Measurements from ENCODE around the gene RPRD2.
"Not testable (repeated sequence)": the region's sequence is repeated elsewhere in the genome, so short reads cannot be mapped to it uniquely, and the experiment has no call there.

The RPRD2 gene

DNA sequence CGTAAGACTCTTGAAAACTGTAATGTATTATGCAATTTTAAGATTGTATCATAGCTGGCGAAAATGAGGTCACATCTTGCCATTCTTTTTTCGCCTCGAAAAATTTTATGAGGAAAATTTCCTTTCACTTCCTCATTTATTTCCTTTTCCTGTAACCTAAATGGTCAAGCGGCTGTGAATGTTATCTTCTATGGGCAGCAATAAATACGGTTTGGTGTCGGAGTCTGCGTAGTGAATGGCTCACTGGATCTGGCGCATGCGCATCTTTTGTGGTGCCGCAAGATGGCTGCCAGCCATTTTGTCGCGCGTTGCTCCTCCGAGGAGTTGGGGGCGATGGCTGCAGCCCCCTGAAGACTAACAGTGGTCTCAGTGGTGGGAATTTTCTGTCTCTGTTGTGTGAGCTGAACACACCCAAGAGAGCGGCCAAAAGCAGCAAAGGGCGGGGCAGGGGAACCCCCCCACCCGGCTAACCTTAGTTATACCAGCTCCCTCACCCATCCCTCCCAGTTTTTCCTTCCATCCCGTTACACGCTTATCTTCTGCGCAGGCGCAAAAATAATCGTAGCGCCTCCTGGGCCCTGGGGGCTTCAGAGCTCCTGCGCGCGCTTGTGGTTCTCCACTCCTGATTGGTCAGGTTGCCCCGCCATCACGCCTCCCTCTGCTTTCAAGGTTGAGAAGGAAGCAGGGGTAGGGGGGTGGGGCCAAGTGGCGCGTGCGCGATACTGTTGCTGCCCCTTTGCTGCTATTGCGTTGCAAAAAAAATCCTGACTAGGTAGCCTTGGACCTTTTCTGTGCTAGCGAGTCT is at the start of gene RPRD2:
Gene RPRD2, plus strand, starts transcription at position 722 of the 805 bp plus-strand sequence. CDS start 568 bp downstream, outside the sequence.
- in situ Hi-C loops (cut with MboI; ENCODE audit: low sequenced_read_pairs): no loop called here

DNA sequence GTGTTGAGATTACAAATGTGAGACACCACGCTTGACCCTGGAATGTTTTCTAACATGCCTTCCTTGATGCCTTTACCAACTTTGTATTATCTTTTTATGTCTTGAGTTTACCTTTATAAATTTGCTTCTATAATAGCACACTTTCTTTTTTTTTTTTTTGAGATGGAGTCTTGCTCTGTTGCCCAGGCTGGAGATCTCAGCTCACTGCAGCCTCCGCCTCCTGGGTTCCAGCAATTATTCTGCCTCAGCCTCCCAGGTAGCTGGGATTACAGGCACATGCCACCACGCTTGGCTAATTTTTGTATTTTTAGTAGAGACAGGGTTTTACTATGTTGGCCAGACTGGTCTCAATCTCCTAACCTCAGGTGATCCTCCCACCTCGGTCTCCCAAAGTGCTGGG is 49.3 kb upstream of the RPRD2 start:
- in situ Hi-C loops (cut with MboI; ENCODE audit: low sequenced_read_pairs): not testable (repeated sequence)

DNA sequence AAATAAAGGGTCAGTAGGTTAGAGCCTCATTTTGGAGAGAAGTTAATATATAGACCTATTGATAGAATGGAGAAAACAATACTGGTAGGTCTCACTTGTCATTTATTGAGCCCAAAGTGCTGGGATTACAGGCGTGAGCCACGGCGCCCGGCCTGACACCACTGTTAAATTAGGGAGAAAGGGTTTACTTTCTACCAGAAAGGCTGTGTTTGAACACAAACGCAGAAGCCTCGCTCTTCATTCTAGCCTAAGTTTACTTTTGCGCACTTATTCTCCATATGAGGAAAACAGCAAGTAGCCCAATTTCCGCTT is 43.3 kb upstream of the RPRD2 start:
- in situ Hi-C loops (cut with MboI; ENCODE audit: low sequenced_read_pairs): no loop called here

DNA sequence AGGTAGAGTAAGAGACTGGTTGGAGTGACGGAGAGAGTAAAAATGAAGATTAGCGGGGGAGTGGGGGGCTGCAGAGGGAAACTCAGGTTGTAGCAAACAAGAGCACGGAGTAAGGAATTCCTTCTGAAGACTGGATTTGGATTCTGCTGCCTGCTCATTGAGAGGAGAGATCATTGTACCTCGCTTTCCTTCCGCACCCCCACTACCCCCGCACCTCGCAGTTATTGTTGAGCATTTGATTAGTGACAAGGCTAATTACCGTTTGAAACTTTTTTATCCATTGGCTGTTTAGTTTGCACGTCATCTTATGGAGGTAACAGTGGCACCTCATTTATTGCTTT is 42.2 kb upstream of the RPRD2 start:
- in situ Hi-C loops (cut with MboI; ENCODE audit: low sequenced_read_pairs): no loop called here

DNA sequence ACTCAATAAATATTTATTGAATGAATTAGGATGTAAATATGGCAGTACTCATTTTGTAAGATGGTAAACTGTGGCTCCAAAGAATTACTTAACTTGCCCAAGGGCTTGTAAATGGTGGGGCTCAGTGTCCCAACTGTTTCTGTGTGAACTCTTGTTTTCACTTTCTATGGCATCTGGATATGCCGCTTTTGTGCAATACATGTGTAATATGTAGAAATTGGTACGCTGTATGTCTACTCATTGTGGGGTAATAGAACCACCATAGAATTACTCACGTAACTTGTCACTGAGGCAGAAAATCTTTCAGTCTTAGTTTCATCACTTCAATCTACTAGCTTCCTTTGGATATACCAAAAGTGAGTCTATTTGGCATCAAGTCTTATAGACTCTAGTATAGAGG is 41.6 kb upstream of the RPRD2 start:
- in situ Hi-C loops (cut with MboI; ENCODE audit: low sequenced_read_pairs): no loop called here

DNA sequence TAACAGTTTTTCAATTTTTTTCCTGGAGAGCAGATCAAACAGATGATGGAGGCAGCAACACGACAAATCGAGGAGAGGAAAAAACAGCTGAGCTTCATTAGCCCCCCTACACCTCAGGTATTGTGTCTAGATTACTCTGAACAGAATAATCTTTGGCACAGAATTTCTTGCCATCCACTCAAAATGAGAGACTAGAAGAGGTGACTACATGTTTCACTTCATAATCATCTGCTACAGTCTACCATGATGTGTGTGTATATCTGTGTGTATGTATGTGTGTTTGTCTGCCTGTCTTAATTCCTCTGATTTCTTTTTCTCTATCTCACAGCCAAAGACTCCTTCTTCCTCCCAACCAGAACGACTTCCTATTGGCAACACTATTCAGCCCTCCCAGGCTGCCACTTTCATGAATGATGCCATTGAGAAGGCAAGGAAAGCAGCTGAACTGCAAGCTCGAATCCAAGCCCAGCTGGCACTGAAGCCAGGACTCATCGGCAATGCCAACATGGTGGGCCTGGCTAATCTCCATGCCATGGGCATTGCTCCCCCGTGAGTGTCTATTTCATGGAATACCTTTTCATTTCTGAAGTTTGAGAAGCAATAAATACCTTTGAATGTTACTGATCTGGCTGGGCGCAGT is 31.2 kb upstream of the RPRD2 start:
- in situ Hi-C loops (cut with MboI; ENCODE audit: low sequenced_read_pairs): no loop called here

DNA sequence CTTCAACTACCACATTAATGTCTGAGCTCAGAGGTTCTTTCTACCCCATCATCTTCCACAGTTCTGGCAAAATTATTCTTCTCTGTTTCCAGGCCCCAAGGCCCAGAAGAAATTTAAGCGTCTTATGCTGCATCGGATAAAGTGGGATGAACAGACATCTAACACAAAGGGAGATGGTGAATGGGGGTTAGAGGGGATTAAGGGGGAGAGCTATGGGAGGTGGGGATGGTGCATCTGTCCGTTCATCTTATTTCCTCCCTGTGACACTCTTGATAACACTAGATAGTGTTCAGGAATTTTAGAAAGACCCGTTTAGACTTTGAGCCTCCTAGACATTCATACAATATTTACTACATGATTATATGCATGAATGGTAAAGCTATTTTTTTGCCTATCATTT is 17.6 kb upstream of the RPRD2 start:
- in situ Hi-C loops (cut with MboI; ENCODE audit: low sequenced_read_pairs): no loop called here

DNA sequence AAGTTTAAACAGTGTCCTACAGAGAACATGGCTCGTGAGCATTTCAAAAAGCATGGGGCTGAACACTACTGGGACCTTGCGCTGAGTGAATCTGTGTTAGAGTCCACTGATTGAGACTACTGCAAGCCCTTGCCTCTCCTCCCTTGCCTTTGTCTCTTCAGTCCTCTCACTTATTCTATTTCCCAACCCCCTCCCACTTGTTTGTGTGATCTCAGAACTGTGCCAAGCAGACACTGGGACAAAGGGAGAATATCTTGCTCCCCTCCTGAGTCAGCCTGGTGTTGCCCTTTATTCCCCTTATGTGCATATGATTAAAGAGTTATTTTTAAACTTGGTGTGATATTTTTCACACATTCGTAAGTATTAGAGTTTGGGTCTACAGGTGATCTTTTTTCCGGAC is 11.1 kb upstream of the RPRD2 start:
- in situ Hi-C loops (cut with MboI; ENCODE audit: low sequenced_read_pairs): no loop called here

DNA sequence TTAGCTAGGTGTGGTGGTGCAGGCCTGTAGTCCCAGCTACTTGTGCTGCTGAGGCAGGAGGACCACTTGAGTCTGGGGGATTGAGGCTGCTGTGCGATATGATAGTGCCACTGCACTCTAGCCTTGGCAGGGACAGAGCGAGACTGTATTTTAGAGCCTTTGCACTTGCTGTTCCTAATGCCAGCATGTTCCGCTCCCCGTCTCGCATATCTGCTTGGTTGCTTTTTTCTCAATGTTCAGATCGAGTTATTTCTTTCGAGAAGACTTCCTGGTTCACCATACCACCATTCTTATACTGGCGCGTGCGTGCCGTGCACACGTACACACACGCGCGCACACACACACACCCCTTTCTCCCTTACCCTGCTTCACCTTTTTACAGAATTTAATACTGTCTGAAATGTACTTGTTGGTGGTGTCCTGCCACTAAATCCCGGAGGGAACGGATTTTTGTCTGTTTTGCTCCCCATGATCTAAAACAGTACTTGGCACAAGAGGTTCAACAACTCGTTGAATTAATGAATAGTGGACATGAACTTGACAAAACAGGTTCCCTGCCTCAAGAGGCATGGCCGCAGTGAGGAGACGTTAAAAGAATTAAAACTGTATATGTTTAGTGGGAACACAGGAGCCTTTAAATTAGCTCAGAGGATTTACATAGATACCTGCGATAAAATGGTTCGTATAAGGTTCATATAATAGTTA is 1.1 kb upstream of the RPRD2 start:
- in situ Hi-C loops (cut with MboI; ENCODE audit: low sequenced_read_pairs): no loop called here

DNA sequence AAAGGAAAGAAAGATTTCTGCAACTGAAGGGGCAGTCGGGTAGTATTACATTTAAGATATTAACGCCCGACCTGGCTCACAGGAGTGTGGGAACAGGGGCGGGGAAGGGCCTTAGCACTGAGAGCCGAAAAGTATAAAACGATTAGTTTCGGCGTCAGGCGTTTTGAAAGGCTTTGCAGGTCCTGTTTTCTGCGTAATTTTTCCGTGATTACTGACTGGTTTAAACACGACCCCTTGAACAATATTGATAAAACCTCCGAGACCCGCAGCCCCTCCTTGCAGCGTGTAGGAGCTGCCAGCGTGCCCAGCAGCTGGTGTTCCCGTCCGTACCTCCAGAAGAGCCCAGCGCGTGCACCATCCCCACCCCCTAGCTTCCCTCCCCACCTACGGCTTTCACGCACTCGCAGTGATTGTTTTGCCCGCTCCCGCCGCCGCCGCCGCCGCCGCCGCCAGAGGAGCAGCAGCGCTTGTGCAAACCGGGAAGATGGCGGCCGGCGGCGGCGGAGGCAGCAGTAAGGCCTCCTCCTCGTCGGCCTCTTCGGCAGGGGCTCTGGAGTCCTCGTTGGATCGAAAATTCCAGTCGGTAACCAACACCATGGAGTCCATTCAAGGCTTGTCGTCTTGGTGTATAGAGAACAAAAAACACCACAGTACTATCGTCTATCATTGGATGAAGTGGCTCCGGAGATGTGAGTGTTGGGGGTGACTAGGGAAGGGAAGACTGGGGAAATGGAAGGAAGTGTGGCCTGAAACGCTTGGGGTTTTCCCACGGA is 470 bp downstream of the RPRD2 start:
- in situ Hi-C loops (cut with MboI; ENCODE audit: low sequenced_read_pairs): no loop called here

DNA sequence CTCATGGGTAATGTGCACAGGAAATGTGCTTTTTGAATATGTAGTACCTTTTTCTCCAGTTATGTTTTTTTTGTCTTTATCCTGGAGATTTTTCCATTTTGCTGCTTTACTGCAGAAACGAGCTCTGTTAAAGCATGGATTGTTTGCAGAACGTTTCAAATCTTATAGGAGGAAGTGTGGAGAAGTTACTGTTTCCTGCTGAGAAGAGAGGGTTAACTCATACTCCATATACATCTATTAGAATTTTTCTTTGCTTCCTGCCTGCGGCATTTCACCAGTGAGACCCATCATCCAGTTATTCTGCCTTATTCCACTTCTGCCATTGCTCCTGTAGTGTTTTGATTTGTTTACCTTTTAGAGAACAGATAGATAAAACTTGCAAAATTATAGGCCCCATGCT is 2.0 kb downstream of the RPRD2 start:
- in situ Hi-C loops (cut with MboI; ENCODE audit: low sequenced_read_pairs): no loop called here

DNA sequence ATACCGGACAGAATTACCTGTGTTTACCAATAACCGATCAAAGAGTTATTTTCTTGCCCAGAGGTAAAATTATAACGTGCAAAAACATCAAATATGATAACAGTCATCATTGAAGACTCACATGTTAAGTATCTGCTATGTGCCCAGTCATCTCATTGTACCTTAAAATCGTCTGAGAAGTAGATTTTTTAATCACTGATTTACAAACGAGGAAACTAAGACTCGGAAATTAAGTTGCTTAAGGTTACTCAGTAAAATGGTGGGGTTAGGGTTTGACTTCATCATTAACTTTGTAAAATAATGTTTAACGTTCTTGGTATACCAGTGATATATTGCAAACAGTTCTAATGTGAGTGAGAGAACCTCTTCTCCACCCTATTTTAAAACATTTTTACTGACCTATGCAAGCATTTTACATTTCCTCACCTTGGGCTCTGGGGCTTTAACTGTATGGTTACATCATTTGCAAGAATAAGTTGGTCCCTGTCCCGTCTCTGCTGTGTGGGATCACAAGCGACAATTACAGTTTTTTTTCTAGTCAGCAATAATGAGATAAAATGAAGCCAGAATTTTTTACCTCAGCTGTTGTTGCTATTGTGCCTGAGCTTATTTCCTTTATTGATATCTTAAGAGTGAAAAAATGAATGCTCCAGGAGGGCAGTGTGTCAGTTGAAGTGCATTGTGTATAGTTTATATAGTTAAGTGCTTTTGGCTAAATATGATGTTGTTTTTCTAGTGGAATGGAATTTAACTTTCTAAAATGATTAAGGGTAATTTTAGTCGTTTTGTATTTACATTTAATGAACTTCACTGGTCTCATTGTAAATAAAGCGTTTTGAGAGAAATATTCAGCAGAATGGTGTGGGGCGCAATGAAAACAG is 2.7 kb downstream of the RPRD2 start:
- in situ Hi-C loops (cut with MboI; ENCODE audit: low sequenced_read_pairs): no loop called here

DNA sequence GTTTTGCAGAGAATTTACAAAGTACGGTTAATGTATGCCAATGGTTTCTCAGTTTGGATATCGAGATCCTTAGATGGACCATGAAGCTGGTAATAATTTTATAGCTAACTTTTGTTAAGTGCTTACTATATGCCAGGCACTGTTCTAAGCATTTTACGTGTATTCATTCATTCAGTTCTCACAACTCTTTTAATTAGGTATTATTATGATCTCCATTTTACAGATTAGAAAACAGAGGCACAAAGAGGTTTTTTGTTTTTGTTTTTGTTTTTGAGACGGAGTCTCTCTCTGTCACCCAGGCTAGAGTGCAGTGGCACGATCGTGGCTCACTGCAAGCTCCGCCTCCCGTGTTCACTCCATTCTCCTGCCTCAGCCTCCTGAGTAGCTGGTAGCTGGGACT is 7.2 kb downstream of the RPRD2 start:
- in situ Hi-C loops (cut with MboI; ENCODE audit: low sequenced_read_pairs): no loop called here

DNA sequence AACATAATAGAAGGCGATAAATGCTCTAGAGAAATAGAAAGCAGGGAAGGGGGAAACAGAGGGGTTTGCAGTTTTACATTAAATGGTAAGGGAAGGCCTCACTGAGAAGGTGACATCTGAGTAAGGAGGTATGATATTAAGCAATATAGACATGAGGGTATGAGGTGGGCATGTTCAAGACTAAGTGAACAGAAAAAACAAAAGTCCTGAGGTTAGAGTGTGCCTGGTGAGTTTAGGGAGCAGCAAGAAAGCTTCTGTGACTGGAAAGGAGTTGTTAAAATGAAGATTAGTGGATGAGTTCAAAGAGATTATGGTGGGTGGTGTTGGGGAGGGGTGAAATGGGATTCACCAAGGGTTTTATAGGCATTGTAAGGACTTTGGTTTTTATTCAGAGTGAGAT is 8.6 kb downstream of the RPRD2 start:
- in situ Hi-C loops (cut with MboI; ENCODE audit: low sequenced_read_pairs): no loop called here

DNA sequence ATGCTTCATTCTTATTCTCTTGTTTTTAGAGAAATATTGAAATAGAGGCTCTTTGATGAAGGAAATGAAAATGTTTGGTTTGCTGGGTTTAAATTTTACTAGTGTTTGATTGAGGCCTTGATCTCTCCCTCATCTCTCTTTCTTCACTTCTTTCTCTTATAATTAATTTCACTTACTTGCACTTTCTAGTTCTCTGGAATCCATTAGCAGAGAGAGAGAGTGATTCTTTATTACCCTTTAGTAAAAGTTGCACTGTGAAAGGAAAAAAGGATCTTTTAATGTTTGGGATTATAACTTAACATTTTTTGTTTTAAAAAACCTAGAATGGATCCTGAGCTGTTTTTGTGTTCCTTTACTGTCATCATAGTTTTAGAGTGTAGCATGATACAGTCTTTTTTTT is 12.2 kb downstream of the RPRD2 start:
- in situ Hi-C loops (cut with MboI; ENCODE audit: low sequenced_read_pairs): no loop called here

DNA sequence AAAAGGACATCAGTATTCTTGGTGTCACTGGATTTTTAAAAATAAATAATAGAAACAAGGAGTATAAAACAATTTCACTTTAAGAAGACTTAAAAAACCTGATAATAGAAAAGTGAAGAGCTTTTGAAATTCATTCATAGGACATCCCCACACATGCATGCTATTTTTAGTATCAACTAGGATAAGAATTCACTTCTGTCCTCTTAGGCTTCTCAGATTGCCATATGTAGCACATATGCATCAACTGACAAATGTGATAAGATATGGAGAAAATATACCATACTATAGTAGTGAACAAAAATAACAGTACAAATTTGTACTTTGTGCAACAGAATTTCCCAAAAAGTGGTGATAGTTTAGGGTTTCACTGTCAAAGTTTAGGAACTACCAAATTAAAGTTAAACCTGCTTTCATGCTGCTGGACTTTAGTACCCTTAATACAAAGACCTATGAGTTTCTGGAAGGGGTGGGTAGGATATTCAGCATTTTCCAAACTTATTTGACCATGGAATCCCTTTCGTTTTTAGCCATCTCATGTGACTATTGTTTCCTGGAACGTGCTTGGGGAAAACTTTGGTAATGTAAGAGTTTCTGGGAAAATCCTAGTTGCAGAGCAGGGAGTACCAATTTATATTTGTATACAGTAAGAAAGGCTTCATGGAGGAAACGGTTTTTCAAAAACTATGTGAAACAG is 19.8 kb downstream of the RPRD2 start:
- in situ Hi-C loops (cut with MboI; ENCODE audit: low sequenced_read_pairs): no loop called here

DNA sequence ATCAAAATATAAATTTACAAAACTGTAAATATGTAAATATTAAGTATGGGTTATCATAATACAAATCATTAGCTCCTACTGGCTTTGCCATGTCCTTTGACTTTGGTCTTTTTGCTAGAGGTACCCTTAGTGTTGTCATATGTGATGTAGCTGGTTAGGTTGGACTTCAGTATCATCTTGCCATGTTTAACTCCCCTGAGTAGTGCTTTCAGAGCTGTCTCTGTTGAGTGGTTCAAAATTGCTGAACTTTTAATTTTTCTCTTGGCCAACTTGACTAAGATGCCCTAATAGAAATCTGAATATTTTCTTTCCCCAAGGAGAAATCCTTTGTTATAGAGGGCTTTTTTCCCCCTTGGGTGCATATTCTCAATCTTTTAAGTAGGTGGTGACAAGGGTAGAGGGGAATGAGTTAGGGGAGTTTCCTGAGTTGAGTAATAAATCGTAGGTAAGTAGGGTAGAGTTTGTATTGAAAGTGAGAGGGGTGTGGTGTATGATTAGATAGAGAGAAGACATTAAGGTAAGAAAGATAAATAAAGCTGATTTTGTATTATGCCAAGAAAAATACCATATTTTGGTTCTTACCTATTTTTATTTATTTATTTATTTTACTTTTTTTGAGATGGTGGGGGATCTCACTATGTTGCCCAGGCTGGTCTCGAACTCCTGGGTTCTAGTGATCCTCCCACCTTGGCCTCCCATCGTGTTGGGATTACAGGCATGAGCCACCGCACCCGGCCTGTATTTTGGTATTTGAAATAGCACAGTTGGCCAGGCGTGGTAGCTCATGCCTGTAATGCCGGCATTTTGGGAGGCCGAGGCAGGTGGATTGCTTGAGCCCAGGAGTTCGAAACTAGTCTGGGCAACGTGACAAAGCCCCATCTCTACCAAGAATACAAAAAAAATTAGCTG is 21.8 kb downstream of the RPRD2 start:
- in situ Hi-C loops (cut with MboI; ENCODE audit: low sequenced_read_pairs): no loop called here

DNA sequence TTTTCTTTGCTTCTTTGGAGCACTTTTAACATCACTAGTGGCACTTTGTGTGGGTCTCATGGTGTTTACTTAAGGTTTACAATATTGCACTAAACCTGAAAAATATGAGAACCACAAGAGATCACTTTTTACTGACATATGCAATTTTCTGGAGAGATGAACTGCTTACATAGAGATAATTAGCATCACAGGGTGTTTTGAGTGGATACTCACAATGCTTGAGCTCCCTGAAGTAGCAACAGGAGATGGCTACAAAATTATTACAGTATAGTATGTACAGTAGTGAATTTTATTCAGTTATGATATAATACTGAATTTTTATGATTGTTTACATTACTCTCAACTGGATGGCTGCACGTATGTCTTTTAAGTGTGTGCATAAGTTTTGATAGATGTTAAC is 22.6 kb downstream of the RPRD2 start:
- in situ Hi-C loops (cut with MboI; ENCODE audit: low sequenced_read_pairs): no loop called here

DNA sequence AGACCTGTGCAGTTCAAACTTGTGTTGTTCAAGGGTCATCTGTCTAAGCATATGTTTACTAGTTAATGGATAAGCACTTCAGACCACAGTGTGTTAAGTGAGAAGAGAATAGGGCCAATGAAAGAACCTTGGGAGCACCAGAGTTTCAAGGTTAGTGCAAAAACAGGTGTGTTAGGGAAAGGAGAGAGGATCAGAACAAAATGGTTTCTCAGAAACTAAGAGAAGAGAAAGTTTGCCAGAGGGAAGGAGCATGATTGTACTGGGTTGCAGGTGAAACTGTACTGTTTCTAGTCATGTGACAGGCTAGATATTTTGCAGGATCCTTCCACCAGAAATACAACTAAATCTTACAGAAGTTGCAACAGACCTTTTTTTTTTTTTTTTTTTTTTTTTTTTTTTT is 23.3 kb downstream of the RPRD2 start:
- in situ Hi-C loops (cut with MboI; ENCODE audit: low sequenced_read_pairs): no loop called here
